Progenitor cell of endocrine pancreas (in vitro differentiated cells): ENCODE results near the gene NLE1. TPM values are rescaled to one million over a fixed set of nuclear protein-coding genes. Genes with fewer than 3 reads are reported as not detected.
"Not testable (repeated sequence)": the region's sequence is repeated elsewhere in the genome, so short reads cannot be mapped to it uniquely, and the experiment has no call there.

ENCODE experiments used
- DNase-seq: peaks from one replicate; pipeline ENCODE4 v3.0.0; 2021; ENCODE audit warnings: low spot score; ENCODE audit not compliant: unreplicated experiment
- H3K27ac Mint-ChIP-seq: 2 replicates; pipeline ENCODE4 v1.8.0; 2021; ENCODE audit warnings: mild to moderate bottlenecking, moderate library complexity, mixed read lengths
- H3K27me3 Mint-ChIP-seq: 2 replicates; pipeline ENCODE4 v1.8.0; 2021; ENCODE audit warnings: mixed read lengths
- H3K36me3 Mint-ChIP-seq: 2 replicates; pipeline ENCODE4 v1.8.0; 2022; ENCODE audit warnings: mixed read lengths; ENCODE audit not compliant: insufficient read depth
- H3K4me1 Mint-ChIP-seq: 2 replicates; pipeline ENCODE4 v1.8.0; 2021; ENCODE audit warnings: low read depth, mixed read lengths
- H3K4me3 Mint-ChIP-seq: 2 replicates; pipeline ENCODE4 v1.8.0; 2021; ENCODE audit warnings: low read depth, mild to moderate bottlenecking, moderate library complexity, mixed read lengths
- H3K9me3 Mint-ChIP-seq: 2 replicates; pipeline ENCODE4 v1.8.0; 2021; ENCODE audit warnings: low read depth, mixed read lengths
- total RNA-seq: library from RNA; stranded (reverse); gene quantifications from 2 replicates; pipeline ENCODE4 v1.2.1, GENCODE V29; 2021
- TF ChIP-seq, protein P1 (sequence below): fragments of 200-600 bp; sonication (generic); IDR thresholded peaks from one replicate; pipeline ENCODE4 v1.5.0; 2021; ENCODE audit warnings: antibody characterized with exemption, mild to moderate bottlenecking; ENCODE audit not compliant: unreplicated experiment

NLE1 gene
- total RNA-seq, 1 donor from 2014 or later = 18.1 TPM

DNA sequence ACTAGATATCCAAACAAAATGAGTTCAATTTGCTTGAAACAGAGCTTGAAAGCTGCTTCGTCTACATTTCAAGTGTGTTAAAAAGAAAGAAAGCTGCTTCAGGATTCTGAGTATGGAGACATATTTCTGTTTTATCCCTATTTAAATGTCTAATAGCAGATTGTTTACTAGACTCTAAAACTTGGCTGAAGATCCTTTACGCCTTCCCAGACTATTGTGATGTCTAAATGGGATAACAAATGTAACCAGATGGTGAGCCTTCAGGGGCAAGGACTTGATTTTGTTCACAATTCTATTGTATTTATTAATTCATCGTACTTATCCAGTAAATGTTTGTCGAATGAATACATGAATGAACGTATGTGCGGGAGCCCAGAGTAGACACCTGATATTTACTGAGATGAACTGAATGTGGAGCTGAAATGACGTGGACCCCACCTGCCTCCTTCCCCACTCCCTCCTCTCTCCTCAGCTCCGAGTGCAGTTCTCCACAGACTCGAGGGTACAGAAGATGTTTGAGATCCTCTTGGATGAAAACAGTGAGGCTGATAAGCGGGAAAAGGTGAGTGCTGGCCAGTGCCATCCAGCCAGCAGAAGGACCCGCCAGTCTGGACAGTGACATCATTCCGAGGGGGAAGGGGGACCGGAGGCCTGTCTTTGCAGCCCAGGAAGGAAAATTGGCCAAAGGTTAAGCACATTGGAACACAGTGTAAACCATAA is 10.5 kb upstream of the NLE1 start:
- Mint-ChIP-seq H3K4me3 (no peak overlapping the region), H3K27me3 (no peaks in the 10 kb centered on the region), H3K36me3 (no peaks in the 10 kb centered on the region), H3K4me1 (peaks cover 1% of the 10 kb centered on the region), H3K27ac (no peak overlapping the region), H3K9me3 (no peaks in the 10 kb centered on the region)
- no peak for DNase-seq
- TF ChIP-seq, protein P1, sequence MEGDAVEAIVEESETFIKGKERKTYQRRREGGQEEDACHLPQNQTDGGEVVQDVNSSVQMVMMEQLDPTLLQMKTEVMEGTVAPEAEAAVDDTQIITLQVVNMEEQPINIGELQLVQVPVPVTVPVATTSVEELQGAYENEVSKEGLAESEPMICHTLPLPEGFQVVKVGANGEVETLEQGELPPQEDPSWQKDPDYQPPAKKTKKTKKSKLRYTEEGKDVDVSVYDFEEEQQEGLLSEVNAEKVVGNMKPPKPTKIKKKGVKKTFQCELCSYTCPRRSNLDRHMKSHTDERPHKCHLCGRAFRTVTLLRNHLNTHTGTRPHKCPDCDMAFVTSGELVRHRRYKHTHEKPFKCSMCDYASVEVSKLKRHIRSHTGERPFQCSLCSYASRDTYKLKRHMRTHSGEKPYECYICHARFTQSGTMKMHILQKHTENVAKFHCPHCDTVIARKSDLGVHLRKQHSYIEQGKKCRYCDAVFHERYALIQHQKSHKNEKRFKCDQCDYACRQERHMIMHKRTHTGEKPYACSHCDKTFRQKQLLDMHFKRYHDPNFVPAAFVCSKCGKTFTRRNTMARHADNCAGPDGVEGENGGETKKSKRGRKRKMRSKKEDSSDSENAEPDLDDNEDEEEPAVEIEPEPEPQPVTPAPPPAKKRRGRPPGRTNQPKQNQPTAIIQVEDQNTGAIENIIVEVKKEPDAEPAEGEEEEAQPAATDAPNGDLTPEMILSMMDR = no peak

DNA sequence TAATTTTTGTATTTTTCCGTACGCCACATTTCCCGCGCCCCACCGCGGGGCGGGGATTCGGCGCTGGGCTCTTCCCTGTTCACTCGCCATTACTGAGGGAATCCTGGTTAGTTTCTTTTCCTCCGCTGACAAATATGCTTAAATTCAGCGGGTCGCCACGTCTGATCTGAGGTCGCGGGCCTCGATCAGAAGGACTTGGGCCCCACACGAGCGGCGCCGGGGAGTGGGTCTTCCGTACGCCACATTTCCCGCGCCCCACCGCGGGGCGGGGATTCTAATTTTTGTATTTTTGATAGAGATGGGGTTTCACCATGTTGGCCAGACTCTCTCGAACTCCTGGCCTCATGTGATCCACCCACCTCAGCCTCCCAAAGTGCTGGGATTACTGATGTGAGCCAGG is 9.0 kb upstream of the NLE1 start:
- not testable (repeated sequence) for H3K27ac Mint-ChIP-seq, H3K4me3 Mint-ChIP-seq, H3K27me3 Mint-ChIP-seq, H3K36me3 Mint-ChIP-seq, H3K4me1 Mint-ChIP-seq, H3K9me3 Mint-ChIP-seq, DNase-seq

DNA sequence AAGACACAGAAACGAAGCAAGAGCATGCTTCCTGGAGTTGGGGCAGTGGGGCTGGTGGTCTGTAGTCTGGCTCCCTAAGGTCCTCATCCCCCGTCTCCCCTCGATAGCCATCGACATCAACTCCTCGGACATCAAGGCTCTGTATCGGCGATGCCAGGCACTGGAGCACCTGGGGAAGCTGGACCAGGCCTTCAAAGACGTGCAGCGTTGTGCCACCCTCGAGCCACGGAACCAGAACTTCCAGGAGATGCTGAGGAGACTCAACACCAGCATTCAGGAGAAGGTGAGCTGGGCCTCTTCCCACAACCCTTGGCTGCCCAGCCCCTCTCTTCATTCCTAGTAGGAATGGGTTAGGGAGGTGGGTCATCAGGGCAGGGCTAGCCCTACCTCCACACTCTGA is 7.8 kb upstream of the NLE1 start:
- H3K27me3 Mint-ChIP-seq = peaks cover 6% of the 10 kb centered on the region
- no peak overlapping the region for H3K27ac Mint-ChIP-seq
- H3K4me3 Mint-ChIP-seq = no peak overlapping the region
- DNase-seq = no peak
- no peaks in the 10 kb centered on the region for H3K9me3 Mint-ChIP-seq
- TF ChIP-seq, protein P1 = no peak
- peaks cover 1% of the 10 kb centered on the region for H3K4me1 Mint-ChIP-seq
- no peaks in the 10 kb centered on the region for H3K36me3 Mint-ChIP-seq

DNA sequence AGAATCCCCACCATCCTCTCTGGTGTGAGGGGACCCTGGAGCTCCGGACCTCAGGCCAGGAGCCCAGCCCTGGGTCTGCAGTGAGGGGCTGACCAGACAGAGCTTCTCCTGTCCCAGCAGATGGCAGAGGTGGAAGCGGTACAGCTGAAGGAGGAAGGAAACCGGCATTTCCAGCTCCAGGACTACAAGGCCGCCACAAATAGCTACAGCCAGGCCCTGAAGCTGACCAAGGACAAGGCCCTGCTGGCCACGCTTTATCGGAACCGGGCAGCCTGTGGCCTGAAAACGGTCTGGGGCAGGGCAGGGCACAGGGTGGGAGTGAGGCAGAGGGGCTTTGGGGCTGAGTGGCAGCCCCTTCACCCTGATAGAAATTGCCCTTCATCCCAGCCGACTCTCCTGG is 6.0 kb upstream of the NLE1 start:
- H3K27me3 Mint-ChIP-seq = peaks cover 8% of the 10 kb centered on the region
- no peak for DNase-seq

DNA sequence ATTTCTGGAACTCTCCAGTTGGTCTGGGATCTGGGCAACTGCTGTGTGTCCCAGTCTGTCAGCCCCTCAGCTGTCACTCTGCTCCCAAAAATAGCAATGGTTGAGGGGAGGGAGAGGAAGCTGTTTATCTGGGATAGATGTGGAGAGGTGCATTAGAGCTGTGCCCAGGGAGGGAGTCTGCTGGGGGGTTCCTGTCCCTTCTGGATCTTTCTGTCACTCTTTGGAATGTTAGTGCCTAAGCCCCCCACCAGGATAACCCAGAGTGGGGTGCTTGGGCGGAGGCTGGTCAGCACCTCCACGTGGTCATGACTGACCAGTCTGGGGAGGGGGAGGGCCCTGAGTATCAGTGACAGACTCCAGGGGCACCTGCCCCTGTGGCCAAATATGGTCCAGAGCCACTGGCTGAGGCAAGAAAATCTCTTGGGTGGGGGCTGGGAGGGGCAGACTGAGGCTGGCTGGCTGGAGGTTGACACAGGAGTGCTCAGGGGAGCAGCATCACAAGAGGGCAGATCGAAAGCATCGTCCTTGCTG is 5.3 kb upstream of the NLE1 start, which contains the start of gene UNC45B:
Gene UNC45B (plus strand): TSS at position 443 of the 531 bp plus-strand sequence. CDS start 447 bp downstream, outside the sequence.
- H3K27me3 Mint-ChIP-seq = peaks cover 8% of the 10 kb centered on the region
- H3K9me3 Mint-ChIP-seq = no peaks in the 10 kb centered on the region
- DNase-seq = no peak
- H3K4me3 Mint-ChIP-seq = no peak within 1 kb of the TSS
- H3K36me3 Mint-ChIP-seq = no peaks in the 10 kb centered on the region
- no peak within 1 kb of the TSS for H3K27ac Mint-ChIP-seq
- no peaks in the 10 kb centered on the region for H3K4me1 Mint-ChIP-seq
- TF ChIP-seq, protein P1 = no peak

More for the DNA sequence above, 6.0 kb upstream of the NLE1 start:
- no peaks in the 10 kb centered on the region for H3K9me3 Mint-ChIP-seq
- H3K4me3 Mint-ChIP-seq = no peak overlapping the region
- no peaks in the 10 kb centered on the region for H3K36me3 Mint-ChIP-seq
- TF ChIP-seq, protein P1 = no peak
- H3K27ac Mint-ChIP-seq = no peak overlapping the region
- peaks cover 1% of the 10 kb centered on the region for H3K4me1 Mint-ChIP-seq

DNA sequence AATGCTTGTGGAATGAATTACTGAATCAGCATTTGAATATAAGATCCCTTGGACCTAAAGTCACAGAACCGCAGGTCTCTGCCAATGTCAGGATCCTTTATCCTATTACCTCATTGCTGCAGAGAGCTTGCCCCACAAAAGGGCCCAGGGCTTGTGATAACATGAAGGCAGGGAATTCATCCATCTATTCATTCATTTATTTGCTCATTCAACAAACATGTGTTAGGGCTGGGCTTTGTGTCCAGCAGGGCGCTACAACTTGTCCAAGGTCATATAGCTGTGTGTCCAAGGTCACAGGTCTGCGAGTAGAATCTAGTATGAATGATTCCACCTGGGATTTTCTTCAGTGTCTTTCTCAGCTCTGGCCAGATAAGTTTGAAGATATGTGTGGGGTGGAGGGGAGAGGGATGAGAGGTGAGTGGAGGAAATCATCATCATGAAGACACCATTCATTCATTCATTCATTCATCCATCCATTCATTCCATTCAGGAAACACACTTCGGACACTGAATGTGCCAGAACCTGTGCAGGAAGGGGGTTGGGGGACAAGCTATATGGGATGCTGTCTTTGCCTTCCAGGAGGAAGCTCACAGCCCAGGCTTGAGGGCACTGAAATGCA is 4.2 kb upstream of the NLE1 start:
- Mint-ChIP-seq H3K9me3 (no peaks in the 10 kb centered on the region), H3K27ac (no peak overlapping the region), H3K36me3 (no peaks in the 10 kb centered on the region), H3K27me3 (peaks cover 8% of the 10 kb centered on the region), H3K4me1 (no peaks in the 10 kb centered on the region), H3K4me3 (no peak overlapping the region)
- DNase-seq = no peak
- TF ChIP-seq, protein P1 = no peak
